ENCODE measurements around the gene PSKH1. TPM values are rescaled to one million over a fixed set of nuclear protein-coding genes. Genes with fewer than 3 reads are reported as not detected.
A peak's percentile ranks its signal among the peaks of the same experiment; 100 is the strongest.
"Not testable (repeated sequence)": the region's sequence is repeated elsewhere in the genome, so short reads cannot be mapped to it uniquely, and the experiment has no call there.

Gene PSKH1
- total RNA-seq, 1 experiment from 2014 or later: 9.2 TPM

- in situ Hi-C loops (cut with HindIII; ENCODE audit: low pct_unique_long_range_greater_than_20kb, low sequenced_read_pairs): no loop called here
These were observed 30.2 kb upstream of the PSKH1 start for GRCh38 chr16:67862623-67863583.

GRCh38 chr16:67864044-67864443, 29.0 kb upstream of the PSKH1 start:
- DNase-seq (ENCODE audit: low read depth, low spot score); in situ Hi-C loops (cut with HindIII; ENCODE audit: low pct_unique_long_range_greater_than_20kb, low sequenced_read_pairs): not testable (repeated sequence)

More at GRCh38 chr16:67862623-67863583, 30.2 kb upstream of the PSKH1 start:
- no peak for DNase-seq (ENCODE audit: low read depth, low spot score)

GRCh38 chr16:67864594-67864993, 28.5 kb upstream of the PSKH1 start:
- in situ Hi-C loops (cut with HindIII; ENCODE audit: low pct_unique_long_range_greater_than_20kb, low sequenced_read_pairs): no loop called here
- DNase-seq (ENCODE audit: low read depth, low spot score): no peak

- in situ Hi-C loops (cut with HindIII; ENCODE audit: low pct_unique_long_range_greater_than_20kb, low sequenced_read_pairs): no loop called here
These were observed 27.7 kb upstream of the PSKH1 start for GRCh38 chr16:67865318-67865717.

GRCh38 chr16:67868290-67868689, 24.8 kb upstream of the PSKH1 start:
- DNase-seq (ENCODE audit: low read depth, low spot score): no peak
- in situ Hi-C loops (cut with HindIII; ENCODE audit: low pct_unique_long_range_greater_than_20kb, low sequenced_read_pairs): no loop called here

More at GRCh38 chr16:67865318-67865717, 27.7 kb upstream of the PSKH1 start:
- peak; percentile 80 for DNase-seq (ENCODE audit: low read depth, low spot score)

GRCh38 chr16:67869653-67870052, 23.4 kb upstream of the PSKH1 start:
- no peak for DNase-seq (ENCODE audit: low read depth, low spot score)
- in situ Hi-C loops (cut with HindIII; ENCODE audit: low pct_unique_long_range_greater_than_20kb, low sequenced_read_pairs): no loop called here

GRCh38 chr16:67871256-67871655, 21.8 kb upstream of the PSKH1 start:
- in situ Hi-C loops (cut with HindIII; ENCODE audit: low pct_unique_long_range_greater_than_20kb, low sequenced_read_pairs): no loop called here
- DNase-seq (ENCODE audit: low read depth, low spot score): no peak

- in situ Hi-C loops (cut with HindIII; ENCODE audit: low pct_unique_long_range_greater_than_20kb, low sequenced_read_pairs): no loop called here
These were observed 20.9 kb upstream of the PSKH1 start for GRCh38 chr16:67872131-67872630.

GRCh38 chr16:67872631-67873434, 20.2 kb upstream of the PSKH1 start, which contains the start of gene EDC4:
TSS of gene EDC4 (plus strand) at chr16:67873052. CDS start at chr16:67873262, 210 bp downstream.
- in situ Hi-C loops (cut with HindIII; ENCODE audit: low pct_unique_long_range_greater_than_20kb, low sequenced_read_pairs): no loop called here
- DNase-seq (ENCODE audit: low read depth, low spot score): peak; percentile 63

More at GRCh38 chr16:67872131-67872630, 20.9 kb upstream of the PSKH1 start:
- DNase-seq (ENCODE audit: low read depth, low spot score): no peak

- DNase-seq (ENCODE audit: low read depth, low spot score): no peak
- in situ Hi-C loops (cut with HindIII; ENCODE audit: low pct_unique_long_range_greater_than_20kb, low sequenced_read_pairs): no loop called here
These were observed 19.4 kb upstream of the PSKH1 start for GRCh38 chr16:67873435-67874370.

GRCh38 chr16:67874372-67874771, 18.7 kb upstream of the PSKH1 start:
- no peak for DNase-seq (ENCODE audit: low read depth, low spot score)
- in situ Hi-C loops (cut with HindIII; ENCODE audit: low pct_unique_long_range_greater_than_20kb, low sequenced_read_pairs): no loop called here

- no peak for DNase-seq (ENCODE audit: low read depth, low spot score)
- in situ Hi-C loops (cut with HindIII; ENCODE audit: low pct_unique_long_range_greater_than_20kb, low sequenced_read_pairs): no loop called here
These were observed 16.0 kb upstream of the PSKH1 start for GRCh38 chr16:67877064-67877463.

- in situ Hi-C loops (cut with HindIII; ENCODE audit: low pct_unique_long_range_greater_than_20kb, low sequenced_read_pairs): no loop called here
- DNase-seq (ENCODE audit: low read depth, low spot score): no peak
These were observed 14.8 kb upstream of the PSKH1 start for GRCh38 chr16:67878232-67878631.

- in situ Hi-C loops (cut with HindIII; ENCODE audit: low pct_unique_long_range_greater_than_20kb, low sequenced_read_pairs): no loop called here
- DNase-seq (ENCODE audit: low read depth, low spot score): no peak
These were observed 14.2 kb upstream of the PSKH1 start for GRCh38 chr16:67878846-67879245.

- no peak for DNase-seq (ENCODE audit: low read depth, low spot score)
- in situ Hi-C loops (cut with HindIII; ENCODE audit: low pct_unique_long_range_greater_than_20kb, low sequenced_read_pairs): no loop called here
These were observed 13.6 kb upstream of the PSKH1 start for GRCh38 chr16:67879462-67879861.

- in situ Hi-C loops (cut with HindIII; ENCODE audit: low pct_unique_long_range_greater_than_20kb, low sequenced_read_pairs): no loop called here
- no peak for DNase-seq (ENCODE audit: low read depth, low spot score)
These were observed 13.1 kb upstream of the PSKH1 start for GRCh38 chr16:67879936-67880335.

GRCh38 chr16:67880584-67880983, 12.5 kb upstream of the PSKH1 start:
- no peak for DNase-seq (ENCODE audit: low read depth, low spot score)
- in situ Hi-C loops (cut with HindIII; ENCODE audit: low pct_unique_long_range_greater_than_20kb, low sequenced_read_pairs): no loop called here

Measured in SK-MEL-5 (cell line).